PC-9 (cell line): ENCODE data around the gene RABL6. TPM values are rescaled to one million over a fixed set of nuclear protein-coding genes. Genes with fewer than 3 reads are reported as not detected.
"Not testable (repeated sequence)": the region's sequence is repeated elsewhere in the genome, so short reads cannot be mapped to it uniquely, and the experiment has no call there.

ENCODE experiments used
- BruUV-seq: library from RNA; stranded (reverse); fragments of 400-500 nt; replicated peaks from 2 replicates; lab custom pipeline; 2021; lab: Mats Ljungman, UMichigan
- CTCF ChIA-PET: fragments of 300-600 bp; sonication (Branson Sonifier 250); formaldehyde crosslinking; loops from one replicate; lab custom pipeline; 2022; ENCODE audit warnings: antibody characterized with exemption; lab: Charles Lee
- POLR2A ChIA-PET: fragments of 300-600 bp; sonication (Branson Sonifier 250); formaldehyde crosslinking; loops from one replicate; lab custom pipeline; 2022; ENCODE audit warnings: antibody characterized with exemption; ENCODE audit not compliant: unreplicated experiment; lab: Charles Lee
- DNase-seq, 2 experiments: peaks; one replicate each; pipeline versions ENCODE4 v3.0.0 to v3.0.0-alpha.2; 2015 to 2022; ENCODE audit warnings: mixed read lengths in 1 of 2
- H2AFZ ChIP-seq: fragments of 200-600 bp; sonication (generic); 2 replicates; pipeline ENCODE4 v1.8.1; 2017; ENCODE audit warnings: antibody characterized with exemption
- H3F3A ChIP-seq: fragments of 200-600 bp; sonication (generic); 2 replicates; pipeline ENCODE4 v1.8.1; 2017; ENCODE audit warnings: antibody characterized with exemption, mild to moderate bottlenecking, low read depth; ENCODE audit not compliant: insufficient read depth
- H3K27ac ChIP-seq: fragments of 200-600 bp; sonication (generic); 2 replicates; pipeline ENCODE4 v1.6.1; 2016; ENCODE audit warnings: mixed run types
- H3K27me3 ChIP-seq: fragments of 200-600 bp; sonication (generic); 2 replicates; pipeline ENCODE4 v1.6.1; 2016; ENCODE audit warnings: low read depth, mixed run types; ENCODE audit not compliant: insufficient read depth
- H3K36me3 ChIP-seq: fragments of 200-600 bp; sonication (generic); 2 replicates; pipeline ENCODE4 v1.6.1; 2016; ENCODE audit warnings: low read depth, mixed run types
- H3K4me1 ChIP-seq: fragments of 200-600 bp; sonication (generic); replicated peaks from 2 replicates; pipeline ENCODE4 v1.6.1; 2016; ENCODE audit warnings: mixed run types; ENCODE audit not compliant: insufficient read depth
- H3K4me2 ChIP-seq: fragments of 200-600 bp; sonication (generic); 2 replicates; pipeline ENCODE4 v1.6.1; 2017; ENCODE audit warnings: mixed run types
- H3K4me3 ChIP-seq: fragments of 200-600 bp; sonication (generic); 2 replicates; pipeline ENCODE4 v1.6.1; 2016; ENCODE audit warnings: mixed run types
- H3K79me2 ChIP-seq: fragments of 200-600 bp; sonication (generic); 2 replicates; pipeline ENCODE4 v1.6.1; 2017; ENCODE audit warnings: low read depth, mixed run types
- H3K9me2 ChIP-seq: fragments of 200-600 bp; sonication (generic); 2 replicates; pipeline ENCODE4 v1.8.1; 2017; ENCODE audit warnings: mild to moderate bottlenecking; ENCODE audit not compliant: insufficient read depth
- H3K9me3 ChIP-seq: fragments of 200-600 bp; sonication (generic); 2 replicates; pipeline ENCODE4 v1.8.1; 2016; ENCODE audit warnings: low read depth; ENCODE audit not compliant: insufficient read depth
- H4K20me1 ChIP-seq: fragments of 200-600 bp; sonication (generic); 2 replicates; pipeline ENCODE4 v1.8.1; 2017; ENCODE audit not compliant: insufficient read depth
- CTCF ChIP-seq: fragments of 200-600 bp; sonication (generic); conservative IDR thresholded peaks from 2 replicates; pipeline ENCODE4 v1.6.1; 2017; ENCODE audit warnings: mixed run types, antibody characterized with exemption, mild to moderate bottlenecking, moderate library complexity
- EZH2 ChIP-seq: fragments of 200-600 bp; sonication (generic); IDR thresholded peaks from 2 replicates; pipeline ENCODE4 v1.8.0; 2017; ENCODE audit warnings: antibody characterized with exemption, low read depth
- intact Hi-C: fragments of 100-400 bp; cut with micrococcal nuclease; formaldehyde crosslinking; loops from one replicate; pipeline ENCODE4 v1.10.0; 2022; ENCODE audit not compliant: unreplicated experiment
- total RNA-seq: library from RNA; stranded (reverse); gene quantifications from 2 replicates; pipeline ENCODE4 v1.2.3, GENCODE V29; 2021

Gene RABL6
- total RNA-seq, 1 experiment from 2014 or later = 116 TPM

GRCh38 chr9:136759436-136760325, 48.1 kb upstream of the RABL6 start:
- Histone ChIP-seq H3K27me3 (peaks cover 15% of the 10 kb centered on the region; the same call in 1 of the 2 replicates), H3K79me2 (no peaks in the 10 kb centered on the region), H3K4me1 (no peaks in the 10 kb centered on the region), H3K9me3 (no peaks in the 10 kb centered on the region), H3K36me3 (no peaks in the 10 kb centered on the region), H3K9me2 (no peaks in the 10 kb centered on the region), H2AFZ (no peak overlapping the region), H3K4me3 (no peak overlapping the region), H4K20me1 (no peaks in the 10 kb centered on the region), H3K4me2 (no peak overlapping the region), H3K27ac (no peak overlapping the region), H3F3A (no peaks in the 10 kb centered on the region)
- intact Hi-C loops = no loop called here
- BruUV-seq = no TSS peak
- DNase-seq = no peak
- POLR2A ChIA-PET = no interaction called here
- TF ChIP-seq CTCF = no peak
- no peak for TF ChIP-seq EZH2
- CTCF ChIA-PET = no interaction called here

- no peaks in the 10 kb centered on the region for H3K79me2 ChIP-seq
- H3K4me3 ChIP-seq = no peak overlapping the region
- TF ChIP-seq EZH2 (no peak), CTCF (no peak)
- ChIA-PET CTCF (no interaction called here), POLR2A (no interaction called here)
- H3K36me3 ChIP-seq = no peaks in the 10 kb centered on the region
- H4K20me1 ChIP-seq = no peaks in the 10 kb centered on the region
- 0 out of 2 replicates have a peak, but pooled peaks cover 1% of the 10 kb centered on the region for H3F3A ChIP-seq
- no peaks in the 10 kb centered on the region for H3K4me1 ChIP-seq
- no peaks in the 10 kb centered on the region for H3K9me3 ChIP-seq
- no peak overlapping the region for H2AFZ ChIP-seq
- no peaks in the 10 kb centered on the region for H3K9me2 ChIP-seq
- no peak overlapping the region for H3K27ac ChIP-seq
- no peak for DNase-seq
- intact Hi-C loops = no loop called here
- H3K4me2 ChIP-seq = no peak overlapping the region
- H3K27me3 ChIP-seq = peaks cover 11% of the 10 kb centered on the region; the same call in 1 of the 2 replicates
- no TSS peak for BruUV-seq
Observed at GRCh38 chr9:136760424-136760823, 47.3 kb upstream of the RABL6 start.

GRCh38 chr9:136760834-136761544, 46.8 kb upstream of the RABL6 start:
- H2AFZ ChIP-seq, H3K9me2 ChIP-seq, intact Hi-C loops, H3K79me2 ChIP-seq, CTCF ChIA-PET, POLR2A ChIA-PET, BruUV-seq, H3K36me3 ChIP-seq, H3K27ac ChIP-seq, H3K9me3 ChIP-seq, H4K20me1 ChIP-seq, H3F3A ChIP-seq, H3K4me1 ChIP-seq, H3K4me3 ChIP-seq: not testable (repeated sequence)
- peak overlapping the region; percentile 53 for H3K4me2 ChIP-seq
- peak in 1 of 2 experiments; percentile 70 for DNase-seq
- H3K27me3 ChIP-seq = peaks cover 11% of the 10 kb centered on the region; the same call in 1 of the 2 replicates
- TF ChIP-seq CTCF = peak; percentile 65
